ENCODE results near the gene TBX10. TPM values are rescaled to one million over a fixed set of nuclear protein-coding genes. Genes with fewer than 3 reads are reported as not detected.
A peak's percentile ranks its signal among the peaks of the same experiment; 100 is the strongest.

TBX10 gene
- total and polyA plus RNA-seq, 4 donors: 0.12 to 0.43 TPM; not detected in 2

- DNase-seq (ENCODE audit: low spot score): no peak
- no peaks in the 10 kb centered on the region for H3K9me3 ChIP-seq (ENCODE audit: control insufficient read depth in 4 of 4, low read length in 3 of 4)
- no peak overlapping the region for H3K9ac ChIP-seq (ENCODE audit: low read depth in 1 of 2, low read length in 2 of 2)
- no peak for TF ChIP-seq RAD21 (IDR thresholded peaks at IDR 0.05)
- TF ChIP-seq HNF4G (IDR thresholded peaks at IDR 0.05): no peak
- TF ChIP-seq CTCF (IDR thresholded peaks at IDR 0.05; ENCODE audit: low read depth, low read length, missing input control): no peak
- no peak for TF ChIP-seq NR2F2 (IDR thresholded peaks at IDR 0.05)
- TF ChIP-seq YY1 (IDR thresholded peaks at IDR 0.05): no peak
- TF ChIP-seq HNF4A (conservative IDR thresholded peaks at IDR 0.05): no peak
- TF ChIP-seq GABPA (IDR thresholded peaks at IDR 0.05 in 1 of 2, conservative IDR thresholded peaks at IDR 0.05 in 1 of 2): no peak
- TF ChIP-seq, protein P1, sequence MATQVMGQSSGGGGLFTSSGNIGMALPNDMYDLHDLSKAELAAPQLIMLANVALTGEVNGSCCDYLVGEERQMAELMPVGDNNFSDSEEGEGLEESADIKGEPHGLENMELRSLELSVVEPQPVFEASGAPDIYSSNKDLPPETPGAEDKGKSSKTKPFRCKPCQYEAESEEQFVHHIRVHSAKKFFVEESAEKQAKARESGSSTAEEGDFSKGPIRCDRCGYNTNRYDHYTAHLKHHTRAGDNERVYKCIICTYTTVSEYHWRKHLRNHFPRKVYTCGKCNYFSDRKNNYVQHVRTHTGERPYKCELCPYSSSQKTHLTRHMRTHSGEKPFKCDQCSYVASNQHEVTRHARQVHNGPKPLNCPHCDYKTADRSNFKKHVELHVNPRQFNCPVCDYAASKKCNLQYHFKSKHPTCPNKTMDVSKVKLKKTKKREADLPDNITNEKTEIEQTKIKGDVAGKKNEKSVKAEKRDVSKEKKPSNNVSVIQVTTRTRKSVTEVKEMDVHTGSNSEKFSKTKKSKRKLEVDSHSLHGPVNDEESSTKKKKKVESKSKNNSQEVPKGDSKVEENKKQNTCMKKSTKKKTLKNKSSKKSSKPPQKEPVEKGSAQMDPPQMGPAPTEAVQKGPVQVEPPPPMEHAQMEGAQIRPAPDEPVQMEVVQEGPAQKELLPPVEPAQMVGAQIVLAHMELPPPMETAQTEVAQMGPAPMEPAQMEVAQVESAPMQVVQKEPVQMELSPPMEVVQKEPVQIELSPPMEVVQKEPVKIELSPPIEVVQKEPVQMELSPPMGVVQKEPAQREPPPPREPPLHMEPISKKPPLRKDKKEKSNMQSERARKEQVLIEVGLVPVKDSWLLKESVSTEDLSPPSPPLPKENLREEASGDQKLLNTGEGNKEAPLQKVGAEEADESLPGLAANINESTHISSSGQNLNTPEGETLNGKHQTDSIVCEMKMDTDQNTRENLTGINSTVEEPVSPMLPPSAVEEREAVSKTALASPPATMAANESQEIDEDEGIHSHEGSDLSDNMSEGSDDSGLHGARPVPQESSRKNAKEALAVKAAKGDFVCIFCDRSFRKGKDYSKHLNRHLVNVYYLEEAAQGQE (IDR thresholded peaks at IDR 0.05): no peak
- no peak for TF ChIP-seq EGR1 (IDR thresholded peaks at IDR 0.05; ENCODE audit: low read depth in 2 of 2)
- no peak for TF ChIP-seq TAF1 (conservative IDR thresholded peaks at IDR 0.05)
- TF ChIP-seq, protein P2, sequence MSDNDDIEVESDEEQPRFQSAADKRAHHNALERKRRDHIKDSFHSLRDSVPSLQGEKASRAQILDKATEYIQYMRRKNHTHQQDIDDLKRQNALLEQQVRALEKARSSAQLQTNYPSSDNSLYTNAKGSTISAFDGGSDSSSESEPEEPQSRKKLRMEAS (IDR thresholded peaks at IDR 0.05): no peak
- no peak for TF ChIP-seq FOXA2 (IDR thresholded peaks at IDR 0.05)
- no peak for TF ChIP-seq SP1 (IDR thresholded peaks at IDR 0.05)
- H3K4me1 ChIP-seq (ENCODE audit: control insufficient read depth in 4 of 4, insufficient read depth in 4 of 4, low read length in 3 of 4): peaks cover 3 to 25% (median 14%) of the 10 kb centered on the region in 4 donors
- WGBS: 40% methylated on average over 34 of the region's 34 CpGs
- H3K27me3 ChIP-seq (ENCODE audit: control insufficient read depth in 4 of 4, insufficient read depth in 4 of 4, low read length in 3 of 4): no peaks in the 10 kb centered on the region
- H3K27ac ChIP-seq (ENCODE audit: low read depth in 1 of 2, low read length in 2 of 2): no peak overlapping the region
- peaks cover 0 to 17% (median 8%) of the 10 kb centered on the region in 4 donors for H3K36me3 ChIP-seq (ENCODE audit: control insufficient read depth in 4 of 4, insufficient read depth in 3 of 4, low read depth in 1 of 4, low read length in 3 of 4)
- H3K4me3 ChIP-seq (ENCODE audit: low read depth in 1 of 3, low read length in 3 of 3): no peak overlapping the region
Observed at GRCh38 chr11:67615728-67616430, 23.7 kb downstream of the TBX10 start.

DNA sequence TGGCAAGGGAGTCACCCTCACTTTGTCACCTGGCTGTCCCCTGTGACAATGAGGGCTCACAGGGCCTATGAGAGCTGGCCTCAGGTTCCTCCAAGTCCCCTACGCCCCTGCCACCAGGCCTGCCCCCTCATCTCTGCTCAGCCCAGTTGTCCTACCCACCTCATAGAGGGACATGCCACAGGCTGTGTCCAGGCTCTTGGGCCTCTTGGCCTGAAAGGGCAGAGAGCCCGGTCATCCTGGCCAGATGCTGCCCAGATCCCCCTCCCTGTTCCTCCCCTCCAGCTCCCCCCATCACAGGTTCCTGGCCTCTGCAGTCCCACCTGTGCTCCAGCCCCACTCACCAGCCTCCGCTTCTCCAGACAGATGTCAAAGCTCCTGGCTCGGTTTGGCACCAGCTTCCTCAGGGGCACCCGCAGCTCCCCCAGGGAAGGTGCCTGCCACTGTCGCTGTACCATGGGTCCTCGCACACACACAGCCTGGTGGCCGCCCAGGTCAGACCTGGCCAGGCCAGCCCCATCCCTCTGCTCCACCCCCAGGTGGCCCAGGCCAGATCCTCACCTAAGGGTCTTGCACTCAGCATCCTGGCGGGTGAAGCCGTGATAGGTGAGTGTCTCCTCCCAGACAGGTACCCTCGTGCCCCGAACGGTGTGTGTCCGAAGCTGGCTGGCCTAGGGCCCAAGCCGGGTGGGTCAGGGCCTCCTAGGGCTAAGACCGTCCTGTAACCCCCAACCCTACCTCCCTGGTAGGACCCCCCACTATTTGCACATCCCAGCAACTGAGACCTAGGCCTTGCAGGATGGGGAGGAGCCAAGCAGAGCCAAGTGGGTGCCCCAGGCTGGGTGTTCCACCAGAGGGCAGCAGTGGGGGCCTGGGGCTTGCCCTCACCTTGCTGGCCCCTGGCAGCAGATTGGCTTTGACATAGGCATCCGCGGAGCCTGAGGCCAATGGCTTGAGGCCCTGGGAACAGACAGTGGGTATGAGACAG lies 24.5 kb downstream of the TBX10 start:
- Histone ChIP-seq H3K27ac (ENCODE audit: low read depth in 1 of 2, low read length in 2 of 2) (peak overlapping the region in 1 of 2 donors; percentile 56), H3K36me3 (ENCODE audit: control insufficient read depth in 4 of 4, insufficient read depth in 3 of 4, low read depth in 1 of 4, low read length in 3 of 4) (peaks cover 6 to 25% (median 12%) of the 10 kb centered on the region in 4 donors), H3K9me3 (ENCODE audit: control insufficient read depth in 4 of 4, low read length in 3 of 4) (no peaks in the 10 kb centered on the region), H3K4me1 (ENCODE audit: control insufficient read depth in 4 of 4, insufficient read depth in 4 of 4, low read length in 3 of 4) (peaks cover 3 to 25% (median 14%) of the 10 kb centered on the region in 4 donors), H3K27me3 (ENCODE audit: control insufficient read depth in 4 of 4, insufficient read depth in 4 of 4, low read length in 3 of 4) (no peaks in the 10 kb centered on the region), H3K4me3 (ENCODE audit: low read depth in 1 of 3, low read length in 3 of 3) (no peak overlapping the region), H3K9ac (ENCODE audit: low read depth in 1 of 2, low read length in 2 of 2) (no peak overlapping the region)
- TF ChIP-seq, protein P3, sequence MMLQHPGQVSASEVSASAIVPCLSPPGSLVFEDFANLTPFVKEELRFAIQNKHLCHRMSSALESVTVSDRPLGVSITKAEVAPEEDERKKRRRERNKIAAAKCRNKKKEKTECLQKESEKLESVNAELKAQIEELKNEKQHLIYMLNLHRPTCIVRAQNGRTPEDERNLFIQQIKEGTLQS (IDR thresholded peaks at IDR 0.05): no peak
- TF ChIP-seq HNF4G (IDR thresholded peaks at IDR 0.05) (no peak), RXRA (IDR thresholded peaks at IDR 0.05) (peak in 1 of 2 donors; percentile 20), FOXA1 (IDR thresholded peaks at IDR 0.05) (no peak), CTCF (IDR thresholded peaks at IDR 0.05; ENCODE audit: low read depth, low read length, missing input control) (peak; percentile 79), RAD21 (IDR thresholded peaks at IDR 0.05) (peak; percentile 67 to 83), HNF4A (conservative IDR thresholded peaks at IDR 0.05) (peak in 1 of 2 donors; percentile 17), SP1 (IDR thresholded peaks at IDR 0.05) (no peak)
- DNase-seq (ENCODE audit: low spot score): no peak
- 86% methylated on average over 18 of the region's 18 CpGs for WGBS
